Measurements from ENCODE around the gene GPR27.

GPR27 gene

GRCh38 chr3:71754610-71755253 is 1.1 kb downstream of the GPR27 start:
- TF ChIP-seq CTCF (IDR thresholded peaks at IDR 0.05; ENCODE audit: insufficient read depth, low read depth, low read length, missing control alignments): no peak
- H3K4me3 ChIP-seq (ENCODE audit: low read length): no peak overlapping the region
- no peak for DNase-seq (ENCODE audit: low read depth)

GRCh38 chr3:71758091-71758490 is 4.4 kb downstream of the GPR27 start:
- no peak for DNase-seq (ENCODE audit: low read depth)
- no peak overlapping the region for H3K4me3 ChIP-seq (ENCODE audit: low read length)
- TF ChIP-seq CTCF (IDR thresholded peaks at IDR 0.05; ENCODE audit: insufficient read depth, low read depth, low read length, missing control alignments): no peak

- TF ChIP-seq CTCF (IDR thresholded peaks at IDR 0.05; ENCODE audit: insufficient read depth, low read depth, low read length, missing control alignments): no peak
- H3K4me3 ChIP-seq (ENCODE audit: low read length): no peak overlapping the region
- no peak for DNase-seq (ENCODE audit: low read depth)
Measured at GRCh38 chr3:71759401-71759800, 5.7 kb downstream of the GPR27 start.

- DNase-seq (ENCODE audit: low read depth): no peak
- no peak for TF ChIP-seq CTCF (IDR thresholded peaks at IDR 0.05; ENCODE audit: insufficient read depth, low read depth, low read length, missing control alignments)
- H3K4me3 ChIP-seq (ENCODE audit: low read length): no peak overlapping the region
Measured at GRCh38 chr3:71760140-71760539, 6.5 kb downstream of the GPR27 start.

GRCh38 chr3:71763426-71763825 is 9.8 kb downstream of the GPR27 start:
- DNase-seq (ENCODE audit: low read depth): no peak
- H3K4me3 ChIP-seq (ENCODE audit: low read length): no peak overlapping the region
- TF ChIP-seq CTCF (IDR thresholded peaks at IDR 0.05; ENCODE audit: insufficient read depth, low read depth, low read length, missing control alignments): no peak

- H3K4me3 ChIP-seq (ENCODE audit: low read length): no peak overlapping the region
- no peak for TF ChIP-seq CTCF (IDR thresholded peaks at IDR 0.05; ENCODE audit: insufficient read depth, low read depth, low read length, missing control alignments)
- no peak for DNase-seq (ENCODE audit: low read depth)
Measured at GRCh38 chr3:71771126-71771525, 17.5 kb downstream of the GPR27 start.

DNA sequence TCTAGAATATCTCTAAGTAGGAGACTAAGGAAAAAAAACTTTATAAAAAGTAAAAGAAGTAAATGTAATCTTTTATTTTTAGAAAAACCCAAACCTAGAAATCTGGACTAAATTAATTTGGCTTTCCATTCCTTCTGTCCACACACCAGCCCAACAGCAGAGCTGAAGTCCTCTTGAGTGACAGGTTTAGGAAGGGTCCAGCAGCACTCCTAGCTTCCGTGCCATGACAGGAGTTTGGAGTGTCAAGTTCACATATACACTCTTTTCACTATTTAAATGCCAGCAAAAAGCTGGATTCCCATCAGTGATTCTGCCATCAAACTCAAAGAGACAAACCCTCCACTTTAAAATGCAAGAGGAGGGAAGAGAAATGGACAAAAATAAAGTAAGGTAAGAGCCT is 18.2 kb downstream of the GPR27 start:
- TF ChIP-seq CTCF (IDR thresholded peaks at IDR 0.05; ENCODE audit: insufficient read depth, low read depth, low read length, missing control alignments): no peak
- DNase-seq (ENCODE audit: low read depth): no peak
- H3K4me3 ChIP-seq (ENCODE audit: low read length): no peak overlapping the region

Measured in epithelial cell of esophagus (primary cell).